ENCODE measurements around the gene CHST15. TPM values are rescaled to one million over a fixed set of nuclear protein-coding genes. Genes with fewer than 3 reads are reported as not detected.

Gene CHST15
- polyA plus RNA-seq, 1 experiment: 6.2 TPM

DNA sequence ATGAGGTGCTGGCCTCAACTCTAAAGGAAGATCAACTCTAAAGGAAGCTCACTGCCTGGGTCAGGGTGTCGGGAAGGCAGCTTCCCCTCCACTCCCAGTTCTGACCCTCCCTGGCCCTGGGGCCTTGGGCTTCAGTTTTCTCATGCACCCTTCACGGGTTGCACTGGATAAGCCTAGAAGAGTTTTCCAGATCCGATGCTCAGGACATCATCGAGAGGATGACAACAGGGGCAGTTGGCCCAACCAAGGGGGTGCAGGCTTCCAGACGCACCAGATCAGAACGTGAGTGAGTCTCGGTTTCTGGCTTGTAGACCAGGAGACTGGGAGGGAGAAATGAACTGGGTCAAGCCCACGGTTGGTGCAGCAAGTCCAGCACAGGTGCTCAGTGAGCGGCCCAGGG, 34.2 kb upstream of the CHST15 start:
- H3K36me3 ChIP-seq (ENCODE audit: control insufficient read depth, insufficient read depth, low read length): no peaks in the 10 kb centered on the region
- CTCF ChIA-PET: interaction anchor here (1.6 kb wide), 1 partner anchor 25 kb away, joined by 6 read pairs; no protein-coding TSS in a partner anchor
- TF ChIP-seq, protein P1, sequence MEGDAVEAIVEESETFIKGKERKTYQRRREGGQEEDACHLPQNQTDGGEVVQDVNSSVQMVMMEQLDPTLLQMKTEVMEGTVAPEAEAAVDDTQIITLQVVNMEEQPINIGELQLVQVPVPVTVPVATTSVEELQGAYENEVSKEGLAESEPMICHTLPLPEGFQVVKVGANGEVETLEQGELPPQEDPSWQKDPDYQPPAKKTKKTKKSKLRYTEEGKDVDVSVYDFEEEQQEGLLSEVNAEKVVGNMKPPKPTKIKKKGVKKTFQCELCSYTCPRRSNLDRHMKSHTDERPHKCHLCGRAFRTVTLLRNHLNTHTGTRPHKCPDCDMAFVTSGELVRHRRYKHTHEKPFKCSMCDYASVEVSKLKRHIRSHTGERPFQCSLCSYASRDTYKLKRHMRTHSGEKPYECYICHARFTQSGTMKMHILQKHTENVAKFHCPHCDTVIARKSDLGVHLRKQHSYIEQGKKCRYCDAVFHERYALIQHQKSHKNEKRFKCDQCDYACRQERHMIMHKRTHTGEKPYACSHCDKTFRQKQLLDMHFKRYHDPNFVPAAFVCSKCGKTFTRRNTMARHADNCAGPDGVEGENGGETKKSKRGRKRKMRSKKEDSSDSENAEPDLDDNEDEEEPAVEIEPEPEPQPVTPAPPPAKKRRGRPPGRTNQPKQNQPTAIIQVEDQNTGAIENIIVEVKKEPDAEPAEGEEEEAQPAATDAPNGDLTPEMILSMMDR (IDR thresholded peaks at IDR 0.05; ENCODE audit: insufficient read depth, low read depth, low read length): no peak
- DNase-seq (ENCODE audit: low read depth): no peak
- POLR2A ChIA-PET: no interaction called here
- H3K27me3 ChIP-seq (ENCODE audit: control insufficient read depth, insufficient read depth, low read length): 0 out of 2 replicates have a peak, but pooled peaks cover 1% of the 10 kb centered on the region
- H3K4me3 ChIP-seq (ENCODE audit: low read depth, low read length): no peak overlapping the region

DNA sequence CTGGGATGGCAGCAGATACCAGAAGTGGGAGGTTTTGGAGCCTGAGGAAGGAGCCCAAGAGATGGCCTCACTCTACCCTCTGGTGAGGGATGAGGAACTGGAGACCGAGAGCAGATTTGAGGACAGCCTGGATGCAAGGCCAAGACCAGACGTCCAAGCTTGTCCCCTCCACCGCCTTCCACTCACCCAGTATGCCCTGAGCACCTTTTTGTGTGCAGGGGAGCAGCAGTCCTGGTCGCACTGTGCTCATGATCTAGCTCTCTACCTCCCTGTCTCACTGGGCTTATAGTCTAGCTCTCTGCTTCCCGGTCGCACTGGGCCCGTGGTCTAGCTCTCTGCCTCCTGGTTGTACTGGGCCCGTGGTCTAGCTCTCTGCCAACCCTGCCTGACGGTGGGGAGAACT, 33.6 kb upstream of the CHST15 start:
- CTCF ChIA-PET: interaction anchor here (0.9 to 1.7 kb wide), 5 partner anchors 11 to 132 kb away, joined by 3 to 6 read pairs (median 4); no protein-coding TSS in a partner anchor
- TF ChIP-seq, protein P1 (IDR thresholded peaks at IDR 0.05; ENCODE audit: insufficient read depth, low read depth, low read length): no peak
- Histone ChIP-seq H3K27me3 (ENCODE audit: control insufficient read depth, insufficient read depth, low read length) (no peaks in the 10 kb centered on the region), H3K36me3 (ENCODE audit: control insufficient read depth, insufficient read depth, low read length) (no peaks in the 10 kb centered on the region), H3K4me3 (ENCODE audit: low read depth, low read length) (no peak overlapping the region)
- POLR2A ChIA-PET: no interaction called here
- no peak for DNase-seq (ENCODE audit: low read depth)

DNA sequence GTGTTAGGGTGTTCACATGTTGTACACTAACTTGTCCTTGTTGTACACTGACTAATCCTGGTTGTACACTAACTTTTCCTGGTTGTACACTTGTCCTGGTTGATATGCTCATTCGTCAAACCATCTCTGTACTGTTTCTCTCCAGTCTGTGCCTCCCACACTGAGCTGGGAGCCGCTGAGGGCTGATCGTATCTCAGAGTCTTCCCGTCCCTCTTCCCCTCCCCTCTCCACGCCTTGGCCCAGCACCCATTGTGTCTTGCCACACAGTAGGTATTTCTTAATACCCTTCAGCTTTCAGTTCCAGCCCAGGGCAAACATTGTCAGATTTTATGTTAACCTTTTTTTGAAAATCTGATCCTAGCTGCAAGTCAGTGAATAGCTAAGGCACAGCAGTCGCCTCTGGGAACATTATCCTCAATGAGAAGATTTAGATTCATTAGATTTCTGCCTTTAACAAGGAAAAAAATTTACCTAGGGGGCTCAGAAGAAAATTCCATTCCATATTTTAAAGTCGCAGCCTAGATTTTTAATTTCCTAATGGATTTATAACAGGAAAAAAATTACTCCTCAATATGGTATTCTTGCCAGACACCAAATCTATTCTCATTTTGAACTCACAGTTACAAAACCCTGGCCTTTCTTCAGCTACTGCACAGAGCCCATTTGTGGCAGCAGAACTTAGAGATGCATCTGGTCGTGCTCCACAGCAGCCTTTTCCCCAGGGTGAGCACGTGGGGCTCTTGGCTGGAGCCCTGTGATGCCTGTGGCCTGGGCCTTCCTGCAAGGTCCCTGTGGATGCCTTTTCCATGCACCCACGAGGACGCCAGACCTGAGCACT, 33.0 kb upstream of the CHST15 start:
- Histone ChIP-seq H3K27me3 (ENCODE audit: control insufficient read depth, insufficient read depth, low read length) (no peaks in the 10 kb centered on the region), H3K4me3 (ENCODE audit: low read depth, low read length) (no peak overlapping the region), H3K36me3 (ENCODE audit: control insufficient read depth, insufficient read depth, low read length) (no peaks in the 10 kb centered on the region)
- DNase-seq (ENCODE audit: low read depth): no peak
- ChIA-PET CTCF (interaction anchor here (0.9 to 1.7 kb wide), 10 partner anchors 8 to 267 kb away, joined by 3 to 7 read pairs (median 4); no protein-coding TSS in a partner anchor), POLR2A (no interaction called here)
- TF ChIP-seq, protein P1 (IDR thresholded peaks at IDR 0.05; ENCODE audit: insufficient read depth, low read depth, low read length): no peak

DNA sequence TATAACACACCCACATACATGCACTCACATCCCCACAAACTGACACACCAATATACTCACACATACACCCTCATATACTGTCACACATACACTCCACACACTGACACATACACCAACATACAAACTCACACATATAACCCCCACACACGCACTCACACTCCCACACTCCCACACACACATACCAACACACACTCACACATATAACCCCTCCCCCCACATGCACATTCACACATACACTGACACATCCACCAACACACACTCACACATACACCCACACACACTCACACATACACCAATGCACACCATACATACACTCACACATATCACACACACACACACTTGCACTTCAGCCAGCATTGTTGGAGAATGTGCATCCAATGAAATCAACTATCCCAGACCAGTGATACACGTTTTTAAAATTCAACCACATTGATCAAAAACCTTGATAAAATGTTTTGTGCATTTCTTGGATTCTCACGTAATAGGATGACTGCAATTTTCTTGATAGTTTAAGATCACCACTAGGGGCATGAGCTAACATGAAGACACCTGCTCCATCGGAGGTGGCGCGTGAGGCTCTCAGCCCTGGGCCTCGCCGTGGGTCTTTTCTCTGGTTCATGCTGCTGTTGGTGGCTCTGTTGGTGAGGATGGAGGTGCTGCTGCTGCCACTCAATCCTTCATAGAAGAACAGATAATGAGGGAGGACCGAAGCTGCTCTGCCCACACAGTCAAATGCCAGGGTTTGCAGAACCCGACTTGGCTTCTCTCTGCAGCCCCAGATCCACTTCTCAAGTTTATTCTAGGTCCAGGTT, 32.1 kb upstream of the CHST15 start:
- Histone ChIP-seq H3K27me3 (ENCODE audit: control insufficient read depth, insufficient read depth, low read length) (no peaks in the 10 kb centered on the region), H3K4me3 (ENCODE audit: low read depth, low read length) (no peak overlapping the region), H3K36me3 (ENCODE audit: control insufficient read depth, insufficient read depth, low read length) (no peaks in the 10 kb centered on the region)
- DNase-seq (ENCODE audit: low read depth): peak; percentile 54
- POLR2A ChIA-PET: no interaction called here
- CTCF ChIA-PET: interaction anchor here (0.5 to 1.7 kb wide), 11 partner anchors 8 to 268 kb away, joined by 3 to 7 read pairs (median 4); no protein-coding TSS in a partner anchor
- TF ChIP-seq, protein P1 (IDR thresholded peaks at IDR 0.05; ENCODE audit: insufficient read depth, low read depth, low read length): peak; percentile 53

DNA sequence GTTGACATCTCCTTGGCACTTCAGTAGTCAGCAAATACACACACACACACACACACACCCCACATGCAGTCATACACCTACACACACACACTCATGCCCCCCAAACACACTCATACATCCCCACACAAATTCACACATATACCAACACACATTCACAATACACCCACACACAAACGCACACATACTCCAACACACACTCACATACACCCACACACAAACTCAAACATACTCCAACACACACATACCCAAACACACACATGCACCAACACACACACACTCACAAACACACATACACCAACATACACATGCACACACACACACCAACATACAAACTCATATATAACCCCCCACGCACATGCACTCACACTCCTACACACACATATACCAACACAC, 31.4 kb upstream of the CHST15 start:
- Histone ChIP-seq H3K27me3 (ENCODE audit: control insufficient read depth, insufficient read depth, low read length) (no peaks in the 10 kb centered on the region), H3K36me3 (ENCODE audit: control insufficient read depth, insufficient read depth, low read length) (no peaks in the 10 kb centered on the region), H3K4me3 (ENCODE audit: low read depth, low read length) (no peak overlapping the region)
- ChIA-PET POLR2A (no interaction called here), CTCF (no interaction called here)
- TF ChIP-seq, protein P1 (IDR thresholded peaks at IDR 0.05; ENCODE audit: insufficient read depth, low read depth, low read length): no peak
- no peak for DNase-seq (ENCODE audit: low read depth)

Measured in BJ (cell line).